RPMI7951 (cell line): ENCODE measurements around the gene DKKL1. TPM values are rescaled to one million over a fixed set of nuclear protein-coding genes. Genes with fewer than 3 reads are reported as not detected.
"Not testable (repeated sequence)": the region's sequence is repeated elsewhere in the genome, so short reads cannot be mapped to it uniquely, and the experiment has no call there.

ENCODE experiments used
- DNase-seq: peaks from one replicate; pipeline ENCODE4 v3.0.0-alpha.2; 2012; ENCODE audit warnings: low read depth
- total RNA-seq: library from RNA; depleted of rRNA; stranded (reverse); fragments of >200 nt; shearing (Covaris generic); gene quantifications from 2 replicates; pipeline ENCODE4 v1.2.3, GENCODE V29; 2014; rRNA removed

DKKL1 gene
- 0.24 and 0.59 TPM in 2 replicates for total RNA-seq

DNA sequence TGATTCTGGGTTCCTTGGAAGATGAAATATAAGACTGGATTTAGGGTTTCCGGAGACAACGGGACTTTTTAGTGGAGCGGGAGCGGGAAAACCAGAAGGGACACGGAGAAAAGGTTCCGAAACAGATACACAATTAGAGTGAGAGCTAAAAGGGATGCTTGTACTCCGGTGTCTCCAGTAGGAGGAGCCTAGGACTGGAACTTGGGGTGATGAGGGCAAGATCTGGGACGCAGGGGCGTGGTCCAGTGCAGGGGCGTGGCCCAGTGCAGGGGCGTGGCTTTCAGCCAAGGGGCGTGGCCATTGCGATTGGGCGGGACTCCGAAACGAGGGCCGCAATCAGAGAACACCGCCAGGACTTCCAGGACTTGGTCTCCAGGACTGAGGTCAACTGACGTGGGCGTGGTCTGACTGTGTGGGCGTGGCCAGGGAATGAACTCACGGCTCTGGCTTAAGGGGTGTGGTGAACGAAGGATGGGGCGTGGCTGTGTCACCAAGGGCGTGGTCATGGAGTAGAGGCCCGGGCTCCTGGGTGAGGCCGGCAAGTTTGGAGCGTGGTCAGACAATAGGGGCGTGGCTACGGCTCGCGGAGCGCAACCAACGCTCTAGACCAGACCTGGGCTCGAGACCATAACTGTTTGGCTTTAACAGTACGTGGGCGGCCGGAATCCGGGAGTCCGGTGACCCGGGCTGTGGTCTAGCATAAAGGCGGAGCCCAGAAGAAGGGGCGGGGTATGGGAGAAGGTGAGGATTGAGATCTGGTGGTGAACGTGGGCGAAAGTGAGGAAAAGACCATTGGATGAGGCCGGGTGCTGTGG is at the start of gene DKKL1:
Gene DKKL1, plus strand, starts transcription at position 610 of the 815 bp plus-strand sequence. Its CDS starts 122 bp downstream, at position 732.
- DNase-seq = peak; percentile 99

- DNase-seq = no peak
These were observed 48.6 kb upstream of the DKKL1 start for GRCh38 chr19:49315111-49315510.

- no peak for DNase-seq
These were observed 47.4 kb upstream of the DKKL1 start for GRCh38 chr19:49316284-49316683.

GRCh38 chr19:49318296-49318695 is 45.4 kb upstream of the DKKL1 start:
- DNase-seq = no peak

DNA sequence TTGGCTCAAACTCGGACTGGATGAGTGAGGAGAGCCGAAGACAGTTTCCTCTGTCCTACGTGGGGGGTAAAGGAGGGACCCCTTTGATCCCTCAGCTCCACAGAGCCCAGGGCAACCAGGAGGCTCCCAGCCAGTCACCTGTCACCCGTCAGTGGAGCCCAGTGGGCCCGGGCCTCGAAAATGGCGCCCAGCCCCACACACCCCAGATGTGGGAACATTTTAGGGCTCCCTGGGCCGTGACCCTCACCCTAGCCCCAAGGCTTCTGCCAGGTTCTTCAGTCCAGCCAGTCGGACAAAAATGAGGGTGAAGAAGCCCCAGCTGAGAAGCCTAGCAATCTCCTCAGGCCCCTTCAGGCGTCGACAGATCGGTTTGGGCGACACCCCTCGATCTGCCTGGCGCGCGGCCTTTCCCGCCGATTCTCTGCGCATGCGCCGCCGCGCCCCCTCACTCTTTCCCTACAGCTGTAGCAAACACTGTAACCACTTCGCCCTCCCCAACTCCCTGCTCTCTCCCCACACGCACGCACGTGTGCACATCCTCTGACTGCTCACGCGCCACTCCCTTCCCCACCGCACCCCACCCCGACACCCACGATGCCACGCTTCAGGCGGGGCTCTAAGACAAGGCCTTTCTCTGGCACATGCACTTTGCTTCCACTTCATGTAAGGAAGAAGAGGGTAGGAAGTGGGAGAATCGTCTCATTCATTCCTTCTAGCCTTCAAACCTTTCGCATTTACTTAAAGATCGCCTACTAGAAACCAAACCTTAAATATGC is 38.7 kb upstream of the DKKL1 start, which contains the start of gene SLC6A16:
Gene SLC6A16, minus strand, starts transcription at position 391 of the 776 bp plus-strand sequence. CDS start 13,844 bp downstream, outside the sequence.
- no peak for DNase-seq

- not testable (repeated sequence) for DNase-seq
These were observed 37.9 kb upstream of the DKKL1 start for GRCh38 chr19:49325756-49326155.

DNA sequence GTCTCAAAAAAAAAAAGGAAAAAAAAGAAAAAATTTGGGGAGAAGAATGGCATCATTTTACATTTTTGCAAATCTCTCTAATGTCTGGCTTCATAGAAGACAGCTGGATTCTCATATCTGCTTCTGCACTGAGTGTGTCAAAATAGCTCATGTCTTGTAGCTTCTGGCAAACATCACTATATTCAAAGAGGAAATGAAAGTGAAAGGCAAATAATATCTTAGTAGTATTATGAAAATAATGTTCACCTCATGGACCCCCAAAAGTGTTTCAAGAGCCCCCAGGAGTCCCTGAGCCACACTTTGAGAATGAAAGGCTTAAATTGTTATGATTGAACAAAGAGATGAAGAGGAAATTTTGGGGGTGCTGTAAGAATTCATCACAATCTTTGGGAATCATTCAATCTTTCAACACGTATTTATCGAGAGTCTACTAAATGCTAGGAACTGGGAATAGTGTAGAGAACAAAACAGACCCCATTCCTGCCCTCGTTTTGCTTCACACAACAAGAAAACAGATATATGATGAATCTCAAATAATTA is 37.4 kb upstream of the DKKL1 start:
- no peak for DNase-seq

GRCh38 chr19:49327878-49328544 is 35.7 kb upstream of the DKKL1 start:
- peak; percentile 29 for DNase-seq

DNA sequence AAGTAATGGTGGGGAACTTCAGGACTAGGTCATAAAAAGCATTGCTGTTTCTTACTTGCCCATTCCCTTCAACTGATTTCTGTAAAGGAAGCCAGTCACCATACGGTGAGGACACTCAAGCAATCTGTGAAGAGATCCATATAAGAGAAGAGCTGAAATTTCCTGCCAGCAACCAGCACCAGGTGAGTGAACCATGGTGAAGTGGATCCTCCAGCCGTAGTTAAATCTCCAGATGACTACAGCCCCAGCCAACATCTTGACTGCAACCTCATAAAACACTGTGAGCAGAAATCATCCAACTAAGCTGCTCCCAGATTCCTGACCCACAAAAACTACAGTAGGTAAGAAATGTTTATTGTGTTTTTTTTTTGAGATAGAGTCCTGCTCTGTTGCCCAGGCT is 34.9 kb upstream of the DKKL1 start:
- DNase-seq = no peak

GRCh38 chr19:49331187-49331586 is 32.5 kb upstream of the DKKL1 start:
- DNase-seq = not testable (repeated sequence)

- DNase-seq = peak; percentile 57
These were observed 32.0 kb upstream of the DKKL1 start for GRCh38 chr19:49331616-49332055.

- DNase-seq = not testable (repeated sequence)
These were observed 30.8 kb upstream of the DKKL1 start for GRCh38 chr19:49332691-49333417.

DNA sequence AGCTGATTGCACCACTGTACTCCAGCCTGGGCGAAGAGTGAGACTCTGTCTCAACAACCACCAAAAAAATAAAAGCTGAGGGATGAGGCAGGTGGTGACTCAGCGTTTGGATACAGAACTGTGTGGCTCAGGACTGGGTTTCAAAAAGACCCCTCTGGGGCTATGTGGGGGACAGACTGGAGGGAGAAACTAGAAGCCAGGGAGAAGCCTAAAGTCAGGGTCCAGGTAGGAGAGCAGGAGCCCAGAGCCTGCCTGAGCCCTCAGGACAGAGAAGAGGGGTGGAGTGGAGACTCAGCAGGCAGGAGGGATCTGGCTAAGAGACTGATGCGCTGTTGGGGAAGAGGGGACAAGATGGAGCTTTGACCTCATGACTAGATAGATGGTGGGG is 30.3 kb upstream of the DKKL1 start:
- DNase-seq = no peak

DNA sequence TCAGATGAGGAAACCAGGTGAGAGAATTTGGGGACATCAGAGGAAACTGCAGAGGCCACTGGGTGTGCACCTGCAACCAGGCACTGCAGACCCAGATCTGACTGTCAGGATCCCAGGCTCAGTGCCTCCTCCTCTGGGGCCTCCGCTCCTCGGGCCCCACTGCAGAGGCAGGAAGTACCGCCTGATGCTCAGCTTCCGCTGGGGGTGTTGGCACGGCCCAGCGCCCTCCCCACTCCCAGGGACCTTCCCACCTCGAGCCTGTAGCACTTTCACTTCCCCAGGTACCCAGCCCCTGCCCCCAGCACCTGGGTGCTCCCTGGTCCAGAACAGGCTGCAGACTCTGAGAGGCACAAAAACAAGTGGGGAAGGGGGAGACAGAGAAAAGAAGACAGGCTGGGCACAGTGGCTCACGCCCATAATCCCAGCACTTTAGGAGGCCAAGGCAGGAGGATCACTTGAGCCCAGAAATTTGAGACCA is 29.8 kb upstream of the DKKL1 start:
- no peak for DNase-seq

- no peak for DNase-seq
These were observed 28.4 kb upstream of the DKKL1 start, which contains the start of gene CD37 for GRCh38 chr19:49335071-49335783. Gene CD37 (plus strand): TSS chr19:49335406. CDS start chr19:49335541, 135 bp downstream.

- no peak for DNase-seq
These were observed 27.7 kb upstream of the DKKL1 start for GRCh38 chr19:49335784-49336481.

GRCh38 chr19:49336482-49337266 is 27.0 kb upstream of the DKKL1 start:
- DNase-seq = no peak

DNA sequence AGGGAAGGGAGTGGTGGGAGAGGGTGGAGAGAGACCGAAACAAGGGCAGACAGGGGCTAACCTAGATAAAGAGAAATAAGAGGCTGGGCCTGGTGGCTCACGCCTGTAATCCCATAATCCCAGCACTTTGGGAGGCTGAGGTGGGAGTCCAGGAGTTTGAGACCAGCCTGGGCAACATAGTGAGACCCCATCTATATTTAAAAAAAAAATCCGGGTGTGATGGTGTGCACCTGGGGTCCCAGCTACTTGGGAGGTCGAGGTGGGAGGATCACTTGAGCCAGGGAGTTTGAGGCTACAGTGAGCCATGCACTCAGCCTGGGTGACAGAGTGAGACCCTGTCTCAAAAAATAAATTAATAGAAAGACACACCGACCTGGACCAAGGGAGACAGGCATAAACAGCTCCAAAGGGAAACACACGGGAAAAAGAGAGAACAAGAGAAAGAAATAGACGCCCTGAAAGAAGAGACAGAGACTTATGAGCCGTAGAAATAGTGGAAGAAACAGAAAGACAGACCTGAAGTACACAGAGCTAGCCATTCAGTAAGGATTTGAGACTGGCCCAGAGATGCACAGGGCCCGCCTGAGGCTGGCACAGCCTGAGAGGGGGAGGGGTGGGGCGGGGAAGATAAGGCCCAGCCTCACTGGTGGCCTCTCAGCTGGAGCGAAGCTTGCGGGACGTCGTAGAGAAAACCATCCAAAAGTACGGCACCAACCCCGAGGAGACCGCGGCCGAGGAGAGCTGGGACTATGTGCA is 26.2 kb upstream of the DKKL1 start:
- no peak for DNase-seq
